WERI-Rb-1 (cell line): ENCODE measurements around the gene F13A1.

Source experiments
- DNase-seq: peaks from one replicate; pipeline ENCODE4 v3.0.0-alpha.2; 2020
- H3K27ac ChIP-seq: fragments of 250-450 bp; sonication (Bioruptor Pico); 2 replicates; pipeline ENCODE4 v1.5.1; 2020; ENCODE audit warnings: mild to moderate bottlenecking, moderate library complexity
- H3K27me3 ChIP-seq: fragments of 250-450 bp; sonication (Bioruptor Pico); 2 replicates; pipeline ENCODE4 v1.5.1; 2021; ENCODE audit warnings: mild to moderate bottlenecking, low read depth, moderate library complexity; ENCODE audit not compliant: insufficient read depth, severe bottlenecking
- H3K36me3 ChIP-seq: fragments of 250-450 bp; sonication (Bioruptor Pico); 2 replicates; pipeline ENCODE4 v1.5.1; 2020; ENCODE audit warnings: mild to moderate bottlenecking, moderate library complexity
- H3K4me3 ChIP-seq: 2 replicates; pipeline ENCODE4 v1.5.1; 2011; ENCODE audit warnings: low read depth, mild to moderate bottlenecking, control low read depth, low read length
- H3K9me3 ChIP-seq: fragments of 250-450 bp; sonication (Bioruptor Pico); 2 replicates; pipeline ENCODE4 v1.5.1; 2021; ENCODE audit warnings: mild to moderate bottlenecking, moderate library complexity; ENCODE audit not compliant: severe bottlenecking
- CTCF ChIP-seq: IDR thresholded peaks from 2 replicates; pipeline ENCODE4 v1.5.1; 2011; ENCODE audit warnings: low read depth, mild to moderate bottlenecking, control low read depth, inconsistent platforms, low read length

F13A1 gene

GRCh38 chr6:6256259-6256658 lies 64.2 kb downstream of the F13A1 start:
- no peak for DNase-seq
- TF ChIP-seq CTCF = no peak
- Histone ChIP-seq H3K27me3 (no peaks in the 10 kb centered on the region), H3K9me3 (no peaks in the 10 kb centered on the region), H3K4me3 (no peak overlapping the region), H3K27ac (no peak overlapping the region), H3K36me3 (no peaks in the 10 kb centered on the region)

- Histone ChIP-seq H3K27ac (no peak overlapping the region), H3K36me3 (no peaks in the 10 kb centered on the region), H3K9me3 (no peaks in the 10 kb centered on the region), H3K27me3 (no peaks in the 10 kb centered on the region), H3K4me3 (no peak overlapping the region)
- no peak for TF ChIP-seq CTCF
- DNase-seq = no peak
These were observed 68.7 kb downstream of the F13A1 start for GRCh38 chr6:6251555-6252280.

GRCh38 chr6:6248651-6249050 lies 71.8 kb downstream of the F13A1 start:
- H3K27me3 ChIP-seq = no peaks in the 10 kb centered on the region
- no peak overlapping the region for H3K27ac ChIP-seq
- no peak for DNase-seq
- no peaks in the 10 kb centered on the region for H3K9me3 ChIP-seq
- no peak for TF ChIP-seq CTCF
- no peaks in the 10 kb centered on the region for H3K36me3 ChIP-seq
- no peak overlapping the region for H3K4me3 ChIP-seq

GRCh38 chr6:6246544-6246943 lies 73.9 kb downstream of the F13A1 start:
- Histone ChIP-seq H3K4me3 (no peak overlapping the region), H3K27me3 (no peaks in the 10 kb centered on the region), H3K9me3 (no peaks in the 10 kb centered on the region), H3K36me3 (no peaks in the 10 kb centered on the region), H3K27ac (no peak overlapping the region)
- no peak for TF ChIP-seq CTCF
- DNase-seq = peak; percentile 28

- DNase-seq = no peak
- H3K9me3 ChIP-seq = no peaks in the 10 kb centered on the region
- TF ChIP-seq CTCF = no peak
These were observed 75.8 kb downstream of the F13A1 start for GRCh38 chr6:6244624-6245023.

GRCh38 chr6:6243846-6244245 lies 76.6 kb downstream of the F13A1 start:
- H3K27me3 ChIP-seq = no peaks in the 10 kb centered on the region
- no peaks in the 10 kb centered on the region for H3K9me3 ChIP-seq
- no peaks in the 10 kb centered on the region for H3K36me3 ChIP-seq
- no peak for DNase-seq
- H3K4me3 ChIP-seq = no peak overlapping the region
- no peak overlapping the region for H3K27ac ChIP-seq
- TF ChIP-seq CTCF = no peak

More at GRCh38 chr6:6244624-6245023, 75.8 kb downstream of the F13A1 start:
- Histone ChIP-seq H3K27ac (no peak overlapping the region), H3K27me3 (no peaks in the 10 kb centered on the region), H3K4me3 (no peak overlapping the region), H3K36me3 (no peaks in the 10 kb centered on the region)
